ENCODE results near the gene KRT38. TPM values are rescaled to one million over a fixed set of nuclear protein-coding genes. Genes with fewer than 3 reads are reported as not detected.

Gene KRT38
- not detected for polyA plus RNA-seq (ENCODE audit: insufficient read length)

DNA sequence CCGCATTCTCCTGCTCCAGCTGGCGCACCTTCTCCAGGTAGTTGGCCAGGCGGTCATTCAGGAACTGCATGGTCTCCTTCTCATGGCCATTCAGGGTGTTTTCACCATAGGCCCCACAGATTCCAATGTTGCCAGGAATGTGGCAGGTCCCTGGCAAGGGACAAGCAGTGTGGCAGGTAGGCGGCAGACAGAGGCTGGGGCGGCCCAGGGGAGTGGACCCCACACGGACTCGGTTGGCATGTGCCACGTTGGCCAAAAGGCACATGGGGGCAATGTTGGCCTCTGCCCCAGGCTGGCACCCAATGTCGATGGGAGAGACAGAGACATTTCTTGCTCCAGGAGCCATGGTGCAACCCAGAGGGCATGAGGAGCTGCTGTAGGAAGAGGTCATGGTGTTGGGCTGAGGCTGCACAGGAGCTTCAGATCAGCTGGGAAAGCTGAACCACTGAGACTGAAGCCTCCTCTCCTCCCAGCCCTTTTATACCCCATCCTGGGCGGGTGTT lies at the start of gene KRT38:
TSS of gene KRT38 (minus strand) at position 453 of the 503 bp plus-strand sequence. CDS start at position 391, 62 bp downstream.
- no peak for DNase-seq (ENCODE audit: low read depth)

DNA sequence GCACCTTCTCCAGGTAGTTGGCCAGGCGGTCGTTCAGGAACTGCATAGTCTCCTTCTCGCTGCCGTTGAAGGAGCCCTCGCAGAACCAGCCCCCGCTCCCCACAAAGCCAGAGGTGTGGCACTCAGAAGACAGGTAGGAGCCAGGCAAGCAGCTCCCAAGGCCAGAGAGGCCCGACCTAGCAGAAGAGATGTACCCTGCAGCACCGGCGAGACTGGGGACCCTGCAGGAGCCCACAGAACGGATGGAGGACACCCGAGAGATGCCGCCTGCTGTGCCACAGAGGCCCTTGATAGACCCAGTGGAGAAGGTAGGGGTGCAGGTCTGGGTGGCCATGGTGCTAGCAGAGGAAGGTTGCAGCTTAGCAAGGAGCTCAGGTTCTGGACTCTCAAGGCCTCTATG lies 48.7 kb upstream of the KRT38 start, which contains the start of gene KRT36:
TSS of gene KRT36 (minus strand) at position 380 of the 400 bp plus-strand sequence. CDS start at position 334, 46 bp downstream.
- DNase-seq (ENCODE audit: low read depth): no peak

GRCh38 chr17:41486809-41487530 lies 46.2 kb upstream of the KRT38 start:
- no peak for DNase-seq (ENCODE audit: low read depth)

GRCh38 chr17:41486316-41486715 lies 45.5 kb upstream of the KRT38 start:
- DNase-seq (ENCODE audit: low read depth): no peak

DNA sequence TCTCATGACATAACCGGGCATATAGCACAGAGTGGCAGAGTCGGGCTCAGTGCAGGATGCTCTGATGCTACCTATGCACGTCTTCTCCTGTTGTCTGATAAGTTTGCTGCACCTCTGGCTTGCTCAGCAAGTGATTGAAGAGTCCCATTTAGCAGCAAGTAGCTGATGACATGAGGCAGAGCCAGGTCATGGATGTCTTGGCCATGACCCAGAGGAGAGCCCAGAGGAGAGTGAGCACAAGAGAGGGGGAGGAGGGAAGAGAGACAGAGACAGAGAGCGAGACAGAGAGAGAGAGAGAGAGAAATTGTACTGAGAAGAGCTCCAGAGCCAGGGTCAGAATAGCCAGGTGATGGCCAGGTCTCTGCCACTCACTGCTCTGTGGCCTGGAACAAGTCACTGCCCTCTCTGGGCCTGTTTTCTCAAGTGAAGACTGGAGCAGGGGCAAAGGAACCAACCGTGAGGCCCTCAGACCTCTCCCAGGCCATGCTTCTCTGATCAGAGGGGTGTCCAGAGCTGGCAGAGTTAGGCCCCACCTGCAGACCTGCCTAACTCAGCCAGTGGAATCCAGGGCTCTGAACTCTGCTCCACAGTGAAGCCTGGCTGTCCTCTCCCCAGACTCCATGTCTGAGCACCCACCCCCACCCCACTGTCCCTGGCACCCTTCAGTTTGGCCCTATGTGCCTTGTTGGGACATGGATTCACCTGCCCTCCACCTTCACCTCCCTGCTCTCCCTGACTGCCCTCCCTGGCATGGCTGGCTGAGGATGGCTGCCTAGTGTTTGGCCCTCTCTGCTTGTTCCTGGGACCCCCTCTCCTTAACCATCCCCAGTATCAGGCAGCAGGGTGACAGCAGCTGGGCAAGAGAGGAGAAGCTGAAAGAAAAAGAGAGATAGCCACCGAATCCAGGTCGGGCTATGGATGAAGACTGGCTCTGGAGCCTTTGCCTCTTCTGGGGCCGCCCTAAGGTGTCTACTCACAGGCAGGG lies 44.4 kb upstream of the KRT38 start:
- DNase-seq (ENCODE audit: low read depth): no peak

DNA sequence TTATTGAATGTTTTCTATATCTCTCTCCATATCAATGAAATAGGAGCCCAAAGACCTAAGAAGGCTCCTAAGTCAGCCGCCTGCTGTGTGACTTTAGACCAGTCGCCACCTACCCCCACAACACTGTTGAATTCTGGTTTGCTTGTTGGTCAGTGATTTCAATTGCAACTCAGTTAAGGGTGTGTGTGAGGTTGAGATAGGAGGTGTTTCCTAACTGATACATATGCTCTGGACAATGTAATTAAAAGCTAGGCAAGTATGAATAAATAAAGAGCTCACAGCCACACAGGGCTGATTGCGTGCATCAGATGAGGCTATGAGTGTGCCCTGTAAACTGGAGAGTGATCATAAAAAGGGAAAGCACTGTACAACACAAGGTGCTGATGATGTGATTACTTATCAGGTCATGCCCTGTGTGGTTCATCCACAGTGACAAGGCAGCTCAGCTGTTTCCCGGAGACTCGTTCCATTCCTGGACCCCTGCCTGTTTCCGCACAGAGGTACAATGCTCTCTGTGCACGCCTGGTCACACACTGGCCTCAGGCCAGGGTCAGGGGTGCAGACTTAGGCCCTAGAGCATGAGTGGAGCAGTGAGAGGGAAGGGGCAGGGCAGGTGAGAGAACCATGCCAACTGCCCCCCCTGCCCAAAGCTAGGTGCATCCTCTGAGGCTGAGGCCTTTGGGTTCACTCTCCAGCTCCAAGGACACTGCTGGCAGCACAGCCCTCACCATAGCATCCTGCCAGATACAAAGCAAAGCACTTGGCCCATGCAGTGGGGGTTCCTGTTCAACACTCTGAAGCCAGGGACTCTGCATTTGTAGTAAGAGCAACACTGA lies 43.4 kb upstream of the KRT38 start:
- no peak for DNase-seq (ENCODE audit: low read depth)

DNA sequence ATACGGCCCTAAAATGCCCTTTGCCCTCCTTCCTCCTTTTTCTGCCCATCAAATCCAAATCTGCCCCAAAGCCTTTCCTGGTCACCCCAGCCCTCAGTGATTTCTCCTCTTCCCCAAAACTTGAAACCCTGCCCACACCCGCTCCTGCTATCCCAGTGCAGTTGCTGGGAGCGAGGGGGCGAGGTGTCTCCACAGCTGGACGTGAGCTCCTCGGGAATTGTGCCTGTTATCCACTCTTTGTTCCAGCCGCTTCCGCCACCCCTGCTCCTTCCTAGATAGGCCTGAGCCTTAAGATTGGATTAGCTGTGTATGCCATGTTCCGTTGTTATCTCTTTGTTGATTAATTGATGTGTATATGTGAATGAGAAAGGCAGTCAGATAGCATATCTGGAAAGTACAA lies 42.7 kb upstream of the KRT38 start:
- no peak for DNase-seq (ENCODE audit: low read depth)

GRCh38 chr17:41481036-41481435 lies 40.3 kb upstream of the KRT38 start, which contains the start of gene KRT35:
Gene KRT35 (minus strand): TSS chr17:41481151. CDS start chr17:41481097, 54 bp downstream.
- no peak for DNase-seq (ENCODE audit: low read depth)

- DNase-seq (ENCODE audit: low read depth): no peak
Observed at GRCh38 chr17:41480581-41480980, 39.8 kb upstream of the KRT38 start.

- DNase-seq (ENCODE audit: low read depth): no peak
Observed at GRCh38 chr17:41480136-41480535, 39.4 kb upstream of the KRT38 start.

- DNase-seq (ENCODE audit: low read depth): no peak
Observed at GRCh38 chr17:41478237-41478636, 37.5 kb upstream of the KRT38 start.

DNA sequence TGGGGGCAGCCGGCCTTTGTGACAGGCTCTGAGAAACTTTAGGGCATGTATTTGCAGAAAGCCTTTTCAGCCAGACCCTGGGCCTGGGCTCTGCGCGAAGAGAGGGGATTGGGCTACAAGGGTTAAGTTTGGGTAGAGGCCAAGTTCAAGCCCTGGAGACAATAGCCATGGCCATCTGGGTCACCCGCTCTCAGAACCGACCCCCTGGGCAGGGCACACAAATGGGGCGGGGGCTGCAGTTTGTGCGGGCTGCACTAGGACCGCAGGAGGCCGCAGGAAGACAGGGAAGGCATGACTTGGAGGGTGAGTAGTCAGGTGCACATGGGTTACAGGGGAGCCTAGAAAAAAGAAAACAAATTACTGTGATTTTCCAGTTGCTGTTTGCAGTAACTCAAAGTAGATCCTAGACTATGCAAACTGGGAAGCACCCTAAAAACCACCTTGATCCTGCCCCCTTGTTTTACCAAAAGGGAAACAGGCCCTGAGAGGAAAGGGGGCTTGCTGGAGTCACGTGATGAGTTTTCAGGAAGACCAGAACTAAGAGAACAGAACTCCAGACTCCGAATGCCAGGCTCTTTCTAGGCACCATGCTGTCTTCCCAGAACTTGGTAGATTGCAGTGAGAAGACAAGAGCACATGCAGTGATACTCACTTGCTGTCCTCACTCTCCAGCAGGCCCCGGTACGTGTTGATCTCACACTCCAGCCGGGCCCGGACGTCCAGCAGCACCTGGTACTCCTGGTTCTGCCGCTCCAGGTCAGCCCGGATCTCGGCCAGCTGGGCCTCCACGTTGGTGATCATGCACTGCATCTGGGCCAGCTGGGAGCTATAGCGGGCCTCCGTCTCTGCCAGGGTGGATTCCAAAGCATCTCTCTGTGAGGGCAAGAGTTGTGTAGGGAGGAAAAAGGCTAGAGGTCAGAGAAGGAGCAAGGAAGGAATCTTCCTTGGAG lies 36.4 kb upstream of the KRT38 start:
- DNase-seq (ENCODE audit: low read depth): no peak

DNA sequence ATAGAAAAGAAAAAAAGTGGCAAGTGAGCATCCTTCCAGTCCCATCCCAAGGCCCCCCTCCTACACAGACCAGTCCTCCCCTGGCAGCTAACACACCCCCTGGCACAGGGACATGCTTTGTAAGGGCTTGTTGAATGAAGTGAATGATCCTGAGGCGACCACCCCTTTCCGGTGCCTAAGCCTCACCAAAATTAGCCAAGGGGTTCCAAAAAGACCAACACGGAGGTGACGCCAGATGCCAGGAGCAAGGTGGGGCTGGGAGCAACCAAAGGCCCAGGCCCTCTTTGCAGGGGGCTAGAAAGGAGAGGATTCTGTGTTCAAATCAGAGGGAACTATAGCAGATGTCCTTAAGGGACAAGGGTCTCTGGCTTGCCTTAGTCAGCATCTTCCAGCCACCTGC lies 34.6 kb upstream of the KRT38 start:
- DNase-seq (ENCODE audit: low read depth): no peak

- DNase-seq (ENCODE audit: low read depth): no peak
Observed at GRCh38 chr17:41474863-41475262, 34.1 kb upstream of the KRT38 start.

DNA sequence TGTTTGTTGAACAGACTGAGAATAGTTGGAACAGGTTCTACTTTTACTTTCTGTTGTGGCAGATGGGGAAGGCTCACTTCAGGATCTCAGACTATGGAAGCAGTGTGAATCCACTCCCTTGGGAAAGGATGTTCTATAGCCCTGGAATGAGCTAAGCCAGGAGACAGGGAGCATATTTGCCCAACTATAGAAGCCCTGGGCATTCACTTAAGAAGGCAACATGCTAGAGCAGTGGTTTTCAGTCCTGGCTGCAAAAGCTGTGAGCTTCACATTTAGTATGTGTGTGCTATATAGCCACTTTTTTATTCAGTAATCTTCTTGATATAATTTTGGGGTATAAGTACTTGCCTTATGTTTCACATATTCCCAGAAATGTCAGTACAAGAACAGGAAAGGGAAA lies 27.6 kb upstream of the KRT38 start:
- DNase-seq (ENCODE audit: low read depth): no peak

DNA sequence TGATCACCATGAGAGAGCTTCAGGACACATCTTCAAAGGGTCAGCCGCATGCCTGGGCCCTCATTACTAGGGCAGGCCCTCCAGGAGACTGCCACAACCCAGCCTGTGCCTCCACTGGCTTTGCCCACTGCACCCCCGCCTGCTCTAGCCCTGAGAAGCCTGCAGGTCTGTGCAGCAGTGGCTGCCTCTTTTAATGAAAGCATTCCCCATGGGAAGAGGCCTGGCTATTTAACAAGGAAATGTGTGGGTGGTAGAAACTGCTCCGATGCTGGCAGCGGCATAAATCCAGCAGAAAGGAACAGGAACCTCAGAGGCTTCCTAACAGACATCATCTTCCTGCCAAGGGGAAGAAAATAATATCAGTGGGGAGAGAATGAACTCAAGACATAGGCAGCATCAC lies 26.8 kb upstream of the KRT38 start:
- no peak for DNase-seq (ENCODE audit: low read depth)

DNA sequence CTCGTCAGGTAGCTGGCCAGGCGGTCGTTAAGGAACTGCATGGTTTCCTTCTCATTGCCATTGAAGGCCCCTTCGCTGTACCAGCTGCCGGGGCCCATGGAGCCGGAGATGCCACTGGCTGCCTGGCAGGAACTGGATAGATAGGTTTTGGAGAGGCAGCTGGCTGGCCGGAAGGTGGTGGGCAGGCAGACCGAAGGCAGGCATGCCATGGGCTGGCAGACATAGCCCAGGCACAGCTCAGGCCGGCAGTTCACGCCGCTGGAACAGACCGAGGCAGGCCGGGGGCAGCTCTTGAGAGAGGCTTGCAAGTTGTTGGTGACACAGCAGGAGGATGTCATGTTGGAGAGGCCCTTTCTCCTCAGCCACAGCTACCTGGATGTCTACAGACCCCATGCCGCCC lies 26.2 kb upstream of the KRT38 start, which contains the start of gene KRT32:
TSS of gene KRT32 (minus strand) at position 399 of the 400 bp plus-strand sequence. CDS start at position 338, 61 bp downstream.
- no peak for DNase-seq (ENCODE audit: low read depth)

DNA sequence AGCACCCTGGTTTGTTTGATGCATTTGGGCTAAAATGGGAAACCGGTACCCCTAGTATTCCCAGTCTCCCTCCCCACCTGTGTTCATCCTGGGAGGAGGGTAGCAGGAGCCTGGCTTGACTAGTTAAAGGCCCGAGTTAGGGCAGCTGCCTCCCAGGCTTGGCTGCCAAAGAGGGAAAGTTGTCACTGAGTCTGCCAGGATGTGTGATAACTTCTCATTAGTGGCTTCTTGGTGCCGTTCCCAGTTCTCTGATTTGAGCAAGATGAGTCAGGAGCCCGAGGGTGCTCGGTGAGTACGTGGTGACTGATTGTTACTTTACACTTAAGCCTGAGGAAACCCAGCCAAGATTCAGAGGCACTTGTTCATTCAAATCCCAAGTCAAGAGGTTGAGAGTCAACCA lies 23.9 kb upstream of the KRT38 start:
- no peak for DNase-seq (ENCODE audit: low read depth)

DNA sequence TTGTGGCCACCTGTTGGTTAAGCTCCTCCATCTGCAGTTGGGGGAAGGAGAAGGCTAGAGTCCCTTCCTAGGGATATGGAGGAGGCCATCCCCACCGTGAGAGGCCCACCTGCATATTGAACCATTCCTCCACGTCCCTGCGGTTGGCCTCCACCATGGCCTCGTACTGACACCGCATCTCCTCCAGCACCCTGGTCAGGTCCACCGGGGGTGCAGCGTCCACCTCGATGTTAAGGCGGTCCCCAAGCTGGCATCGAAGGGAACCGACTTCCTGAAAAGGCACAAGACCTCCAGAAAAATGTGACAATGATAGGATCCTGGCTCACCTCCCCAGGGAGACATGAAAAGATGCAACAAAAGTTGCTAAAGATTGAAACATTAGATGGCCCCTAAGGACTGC lies 23.4 kb upstream of the KRT38 start:
- DNase-seq (ENCODE audit: low read depth): no peak

GRCh38 chr17:41463746-41464145 lies 23.0 kb upstream of the KRT38 start:
- DNase-seq (ENCODE audit: low read depth): no peak
